HG02885 (cell line): ENCODE measurements around the gene APBA3.
A peak's percentile ranks its signal among the peaks of the same experiment; 100 is the strongest.
"Not testable (repeated sequence)": the region's sequence is repeated elsewhere in the genome, so short reads cannot be mapped to it uniquely, and the experiment has no call there.

ENCODE experiments used
- ATAC-seq: cut with Tn5 transposase; IDR thresholded peaks from one replicate; pipeline ENCODE4 v1.9.1; 2021; ENCODE audit warnings: mild to moderate bottlenecking; ENCODE audit not compliant: unreplicated experiment, poor library complexity

Gene APBA3

DNA sequence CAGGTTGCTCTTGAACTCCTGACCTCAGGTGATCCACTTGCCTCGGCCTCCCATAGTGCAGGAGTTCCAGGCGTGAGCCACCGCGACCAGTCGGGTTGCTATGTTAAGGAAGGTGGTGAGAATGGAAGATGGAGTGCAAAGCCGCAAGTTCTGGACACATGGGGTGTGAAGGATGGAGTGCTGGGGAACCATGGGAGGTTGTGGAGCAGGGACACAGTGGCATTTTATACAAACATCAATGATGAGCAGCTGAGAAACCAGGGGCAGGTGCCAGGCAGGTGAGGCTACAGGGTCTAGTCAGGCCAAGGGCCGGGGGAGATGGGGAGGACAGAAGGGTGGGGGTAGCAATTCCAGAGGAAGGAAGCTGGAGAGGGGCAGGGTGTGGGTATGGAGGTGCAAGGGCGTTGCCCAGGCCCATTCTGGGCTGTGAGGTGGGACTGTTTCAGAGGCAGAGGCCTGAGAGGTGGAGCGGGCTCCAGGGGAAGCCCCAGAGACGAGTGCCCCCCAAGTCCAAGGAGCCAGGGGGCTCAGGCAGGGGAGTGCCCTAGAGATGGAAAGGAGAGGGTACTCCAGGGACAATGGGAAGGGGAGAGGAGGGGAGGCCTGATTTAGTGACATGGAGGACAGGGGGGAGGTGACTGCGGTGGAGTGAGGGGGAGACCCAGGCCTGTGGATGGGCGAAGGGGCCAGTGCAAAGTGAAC is 12.5 kb upstream of the APBA3 start:
- no peak for ATAC-seq

DNA sequence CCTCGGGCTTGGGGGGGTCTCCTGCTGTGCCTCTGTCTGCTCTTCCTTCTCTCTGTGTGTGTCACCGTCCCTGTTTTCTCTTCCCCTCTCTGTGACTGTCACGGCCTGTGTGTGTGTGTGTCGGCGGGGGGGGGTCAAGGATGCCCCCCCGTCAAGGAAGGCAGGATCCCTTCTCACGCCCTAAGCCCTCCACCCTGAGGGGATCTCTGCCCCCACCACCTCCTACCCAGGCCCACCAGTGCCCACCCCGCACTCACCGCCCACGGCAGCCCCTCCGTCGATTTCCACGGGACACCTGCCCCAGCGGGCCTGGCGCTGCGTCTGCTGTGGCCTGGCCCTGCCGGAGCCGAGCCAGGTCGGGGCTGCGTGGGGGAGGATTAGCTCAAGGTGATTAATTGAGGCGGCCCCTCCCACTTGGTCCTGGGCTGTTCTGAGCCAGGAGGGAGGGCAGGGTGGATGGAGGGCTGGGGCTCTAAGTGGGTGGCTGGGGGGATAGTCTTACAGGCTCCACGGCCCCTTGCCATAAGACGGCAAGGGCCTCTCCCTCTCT is 10.5 kb upstream of the APBA3 start, which contains the start of gene RAX2:
RAX2 (minus strand) TSS at position 323 of the 550 bp plus-strand sequence. CDS start 486 bp downstream, outside the sequence.
- no peak for ATAC-seq

DNA sequence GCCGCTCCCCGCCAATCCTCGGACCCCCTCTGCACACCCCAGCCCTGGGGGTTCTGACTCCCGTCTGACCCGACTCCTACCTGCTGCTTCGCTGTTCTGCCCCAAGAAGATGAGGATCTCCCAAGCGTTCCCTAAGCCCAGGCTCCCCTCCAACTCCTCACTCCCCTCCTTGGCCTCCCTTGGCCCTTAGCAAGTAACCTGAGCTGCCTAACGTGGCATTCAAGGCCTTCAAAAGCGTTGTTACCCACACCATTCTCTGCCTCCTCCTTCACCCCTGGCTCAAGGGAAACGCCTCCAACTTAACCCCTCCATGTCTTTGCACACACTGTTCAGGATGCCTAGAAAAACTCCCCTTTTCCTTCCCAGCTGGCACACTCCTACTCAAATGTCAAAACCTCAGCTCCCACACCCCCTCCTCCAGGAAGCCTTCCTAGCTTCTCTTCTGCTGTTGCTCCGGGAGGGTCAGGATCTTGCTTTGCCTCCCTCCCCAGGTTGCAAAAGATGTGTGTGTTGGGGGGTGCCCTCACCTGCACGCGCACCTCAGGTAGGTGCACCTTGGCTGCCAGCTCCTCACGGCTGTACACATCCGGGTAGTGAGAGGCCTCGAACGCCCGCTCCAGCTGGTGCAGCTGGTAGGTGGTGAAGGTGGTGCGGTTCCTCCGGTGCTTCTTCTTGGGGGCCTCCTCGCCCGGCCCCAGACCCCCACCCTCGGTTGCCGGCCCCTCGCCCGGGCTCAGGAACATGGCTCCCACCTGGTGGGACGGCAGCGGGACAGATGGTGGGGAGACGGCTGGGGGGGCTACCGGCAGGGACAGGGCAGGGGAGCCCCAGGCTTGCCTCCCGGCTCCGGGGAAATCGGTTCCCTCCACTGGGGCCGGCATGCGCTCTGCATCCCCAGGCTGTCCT is 9.8 kb upstream of the APBA3 start:
- no peak for ATAC-seq

DNA sequence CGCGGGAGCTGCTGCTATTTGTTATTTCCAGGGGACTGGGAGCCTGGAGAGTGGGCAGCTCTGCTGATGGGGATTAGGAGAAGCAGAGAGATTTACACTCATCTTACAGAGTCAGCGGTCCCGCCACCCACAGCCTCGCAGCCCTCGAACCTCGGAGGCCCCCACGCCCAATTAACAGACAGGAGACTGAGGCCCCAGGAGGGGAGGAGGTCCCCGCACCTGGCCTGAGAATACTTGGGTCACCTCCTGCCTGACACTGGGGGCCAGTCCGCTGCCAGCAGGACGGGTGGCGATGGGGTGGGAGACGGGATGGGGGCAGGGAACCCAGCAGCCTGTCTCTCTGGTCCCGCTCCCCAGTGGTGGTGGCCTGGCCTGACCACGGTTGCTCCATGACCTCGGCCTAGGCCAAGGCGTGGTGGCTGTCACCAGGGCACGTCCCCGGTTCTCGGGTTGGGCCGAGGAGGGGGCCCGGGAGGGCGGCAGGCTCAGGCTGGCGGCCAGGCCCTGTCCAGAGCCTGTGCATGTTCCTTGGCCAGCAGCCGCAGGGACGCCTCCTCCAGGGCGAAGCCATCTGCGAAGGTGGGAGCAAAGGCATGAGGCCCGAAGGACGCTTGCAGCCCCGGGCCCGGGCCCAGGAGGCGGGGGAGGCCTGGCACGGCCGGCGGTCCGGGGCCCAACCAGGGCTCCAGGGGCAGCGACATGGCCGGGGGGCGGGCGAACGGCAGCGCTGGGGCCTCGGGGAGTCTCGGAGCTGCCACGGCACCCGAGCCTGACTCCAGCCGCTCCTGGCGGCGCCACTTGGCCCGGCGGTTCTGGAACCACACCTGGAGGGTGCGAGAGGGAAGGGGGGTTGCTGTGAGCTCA is 8.9 kb upstream of the APBA3 start:
- ATAC-seq: no peak

DNA sequence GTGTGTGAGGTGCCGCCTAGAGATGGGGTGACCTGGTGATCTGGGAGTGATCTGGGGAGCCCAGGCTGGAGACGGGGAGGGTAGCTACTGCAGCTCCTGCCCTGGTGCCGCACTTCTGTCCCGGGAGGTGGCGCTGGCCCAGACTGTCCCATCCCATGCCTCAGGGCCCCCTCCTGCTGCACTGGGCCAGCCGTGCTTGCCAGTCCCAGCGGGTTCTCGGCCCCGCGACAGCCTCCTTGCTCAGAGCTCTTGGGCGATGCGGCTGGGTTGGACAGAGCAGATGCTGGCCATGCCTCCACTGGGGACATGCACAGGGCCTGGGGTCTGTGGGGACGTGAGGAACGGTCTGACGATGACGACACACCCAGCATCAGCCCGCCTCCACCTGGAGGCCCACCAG is 8.0 kb upstream of the APBA3 start:
- no peak for ATAC-seq

DNA sequence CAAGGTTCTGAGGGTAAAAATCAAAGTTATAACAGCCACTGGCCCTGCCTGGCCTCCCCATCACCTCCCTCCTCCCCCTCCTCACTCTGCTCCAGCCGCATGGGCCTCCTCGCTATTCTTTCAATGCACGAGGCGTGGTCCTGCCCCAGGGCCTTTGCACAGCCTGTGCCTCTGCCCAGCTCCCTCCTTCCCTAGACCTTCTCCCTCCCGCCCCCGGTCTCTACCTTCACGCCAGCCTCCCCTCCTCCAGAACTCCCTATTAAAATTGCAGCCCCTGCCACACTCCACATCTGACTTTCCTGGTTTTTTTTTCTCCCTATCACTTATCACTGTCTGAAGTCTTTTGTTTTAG is 7.2 kb upstream of the APBA3 start:
- ATAC-seq: no peak

DNA sequence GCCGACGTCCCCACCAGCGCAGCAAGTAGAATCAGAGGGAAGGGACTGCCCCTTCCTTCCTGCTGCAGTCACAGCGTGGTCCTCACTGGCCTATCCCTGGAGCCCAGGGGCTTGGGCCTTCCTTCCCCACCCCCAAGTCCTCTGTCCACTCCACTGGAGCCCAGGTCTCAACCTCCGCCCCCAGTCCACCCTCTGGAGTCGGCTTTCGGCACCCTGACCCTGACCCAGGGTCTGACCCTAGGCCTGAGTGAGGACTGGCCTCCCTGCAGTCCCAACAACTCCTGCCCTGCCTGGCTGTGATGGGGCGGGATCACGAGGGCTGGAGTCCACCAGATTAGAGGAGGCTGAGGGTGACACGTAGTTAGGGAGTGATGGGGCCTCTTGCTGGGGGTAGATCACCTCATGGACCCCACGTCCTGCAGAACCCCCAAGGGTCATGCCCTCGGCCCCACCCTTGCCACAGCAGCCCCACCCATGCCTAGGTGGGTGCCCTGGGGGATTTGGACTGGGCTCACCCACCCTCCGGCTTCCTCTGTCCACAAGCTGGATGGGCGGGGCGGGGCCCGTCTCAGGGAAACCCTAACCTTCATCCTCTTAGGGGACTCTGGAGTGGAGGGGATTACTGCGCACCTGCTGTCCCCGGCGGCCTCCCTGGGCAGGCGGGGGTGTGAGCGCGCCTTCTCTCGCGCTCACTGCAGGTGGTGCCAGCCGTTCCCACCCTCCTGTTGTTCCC is 6.7 kb upstream of the APBA3 start:
- no peak for ATAC-seq

DNA sequence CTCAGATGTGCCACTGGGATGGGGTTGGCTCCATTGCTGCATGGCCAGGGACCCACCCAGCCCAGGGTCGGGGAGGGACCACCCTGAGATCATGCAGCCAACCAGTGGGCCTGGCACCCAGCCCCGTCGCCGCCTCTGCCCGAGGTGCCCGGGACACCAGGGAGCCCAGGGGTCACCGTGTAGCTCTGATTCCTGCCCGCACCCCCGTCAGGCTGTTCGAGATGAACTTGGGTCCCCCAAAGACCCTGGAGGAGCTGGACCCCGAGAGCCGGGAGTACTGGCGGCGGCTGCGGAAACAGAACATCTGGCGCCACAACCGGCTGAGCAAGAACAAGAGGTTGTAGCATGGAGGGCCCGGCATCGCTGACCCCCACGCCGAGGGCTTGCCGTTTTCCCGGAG is 5.6 kb upstream of the APBA3 start:
- ATAC-seq: no peak

DNA sequence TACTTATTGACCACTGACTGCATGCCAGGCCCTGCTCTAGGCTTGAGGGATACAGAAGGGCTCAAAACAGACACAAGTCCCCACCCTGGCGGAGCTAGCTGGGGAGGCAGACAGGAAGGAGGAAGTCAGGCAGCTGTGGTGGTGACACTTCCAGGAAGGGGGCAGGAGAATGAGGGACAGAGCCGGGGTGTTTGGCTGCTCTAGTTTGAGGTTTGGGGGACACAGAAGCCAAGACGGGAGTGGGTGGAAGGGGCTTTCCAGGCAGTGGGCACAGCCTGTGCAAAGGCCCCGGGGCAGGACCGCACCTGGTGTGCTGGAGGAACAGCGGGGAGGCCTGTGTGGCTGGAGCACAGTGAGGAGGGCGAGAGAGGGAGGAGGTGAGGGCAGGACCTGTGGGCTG is 5.0 kb upstream of the APBA3 start:
- ATAC-seq: no peak

DNA sequence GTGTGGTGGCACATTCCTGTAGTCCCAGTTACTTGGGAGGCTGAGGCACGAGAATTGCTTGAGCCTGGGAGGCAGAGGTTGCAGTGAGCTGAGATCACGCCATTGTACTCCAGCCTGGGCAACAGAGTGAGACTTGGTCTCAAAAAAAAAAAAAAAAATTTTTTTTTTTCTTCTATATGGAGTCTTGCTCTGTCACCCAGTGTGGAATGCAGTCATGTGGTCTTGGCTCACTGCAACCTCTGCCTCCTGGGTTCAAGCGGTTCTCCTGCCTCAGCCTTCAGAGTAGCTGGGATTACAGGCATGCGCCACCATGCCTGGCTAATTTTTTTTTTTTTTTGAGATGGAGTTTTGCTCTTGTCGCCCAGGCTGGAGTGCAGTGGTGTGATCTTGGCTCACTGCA is 4.3 kb upstream of the APBA3 start:
- ATAC-seq: not testable (repeated sequence)

DNA sequence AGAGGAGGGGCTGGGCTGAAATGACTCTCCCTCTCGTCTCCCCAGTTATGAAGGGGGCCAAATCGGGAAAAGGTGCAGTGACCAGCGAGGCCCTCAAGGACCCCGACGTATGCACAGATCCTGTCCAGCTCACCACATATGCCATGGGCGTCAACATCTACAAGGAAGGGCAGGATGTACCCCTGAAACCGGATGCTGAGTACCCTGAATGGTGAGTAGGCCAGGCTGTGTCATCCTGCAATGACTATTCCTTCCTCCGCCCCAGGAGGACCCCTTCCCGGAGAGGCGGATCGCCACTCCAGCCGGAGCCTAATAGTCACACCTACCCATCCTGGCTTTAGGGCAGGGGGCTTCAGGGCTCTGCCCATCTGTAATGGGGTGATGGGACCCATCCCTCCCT is 3.6 kb upstream of the APBA3 start:
- ATAC-seq: no peak

DNA sequence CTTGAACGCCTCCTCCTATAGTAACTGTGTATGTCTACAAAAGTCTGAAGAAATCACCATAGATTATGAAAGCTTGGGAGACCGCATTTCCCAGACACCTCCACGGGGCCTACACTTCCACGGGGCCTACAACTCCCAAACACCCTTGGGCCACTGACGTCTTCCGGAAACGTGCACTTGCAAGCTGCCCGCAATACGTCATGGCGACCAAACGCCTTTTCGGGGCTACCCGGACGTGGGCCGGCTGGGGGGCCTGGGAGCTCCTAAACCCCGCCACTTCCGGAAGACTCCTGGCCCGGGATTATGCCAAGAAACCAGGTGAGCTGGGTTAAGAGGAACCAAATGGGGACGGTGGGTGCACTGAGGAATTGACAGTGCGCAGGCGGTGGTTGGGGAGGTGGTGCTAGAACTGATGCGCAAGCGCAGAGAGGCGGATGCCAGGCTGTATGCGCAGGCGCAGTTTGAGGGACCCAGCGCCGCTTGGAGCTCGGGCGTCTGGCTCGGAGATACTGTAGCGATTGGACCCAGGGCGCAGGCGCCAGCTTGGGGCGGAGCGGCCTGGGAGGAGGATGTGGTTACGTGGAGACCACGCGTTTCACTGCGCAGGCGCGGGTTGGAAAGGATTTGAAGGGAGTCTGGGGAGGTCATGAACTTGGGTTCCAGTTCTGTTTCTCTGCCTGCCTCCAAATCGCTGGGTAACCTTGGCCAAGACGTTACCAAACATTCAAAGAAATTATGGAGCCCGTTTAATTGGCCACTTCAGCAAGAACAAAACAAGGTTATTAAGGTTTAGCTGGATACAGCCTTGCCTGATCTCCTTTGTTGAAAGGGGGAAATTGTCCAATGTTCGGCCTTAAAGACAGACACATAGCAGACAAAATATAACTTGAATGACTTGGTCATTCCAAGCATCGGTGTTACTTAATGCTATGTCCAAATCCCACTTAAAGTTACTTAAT is 1.3 kb upstream of the APBA3 start, which contains the start of gene MRPL54:
MRPL54 (plus strand) TSS at position 182 of the 959 bp plus-strand sequence; CDS start at position 201, 19 bp downstream.
- ATAC-seq: peak; percentile 78

DNA sequence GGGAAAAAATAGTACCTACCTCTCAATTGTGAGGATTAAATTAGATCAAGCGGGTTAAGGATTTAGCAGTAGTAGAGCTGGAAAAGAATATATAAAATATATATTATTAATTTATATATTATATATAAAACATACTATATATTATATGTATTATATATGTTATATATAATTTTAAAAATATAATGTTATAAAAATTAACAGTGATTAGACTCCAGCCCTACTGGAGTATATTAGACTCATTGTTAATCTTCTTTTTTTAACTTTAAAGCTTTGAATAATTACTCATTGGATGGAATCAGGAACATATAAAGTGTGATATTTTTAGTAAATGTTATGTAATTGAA is 610 bp upstream of the APBA3 start:
- no peak for ATAC-seq

DNA sequence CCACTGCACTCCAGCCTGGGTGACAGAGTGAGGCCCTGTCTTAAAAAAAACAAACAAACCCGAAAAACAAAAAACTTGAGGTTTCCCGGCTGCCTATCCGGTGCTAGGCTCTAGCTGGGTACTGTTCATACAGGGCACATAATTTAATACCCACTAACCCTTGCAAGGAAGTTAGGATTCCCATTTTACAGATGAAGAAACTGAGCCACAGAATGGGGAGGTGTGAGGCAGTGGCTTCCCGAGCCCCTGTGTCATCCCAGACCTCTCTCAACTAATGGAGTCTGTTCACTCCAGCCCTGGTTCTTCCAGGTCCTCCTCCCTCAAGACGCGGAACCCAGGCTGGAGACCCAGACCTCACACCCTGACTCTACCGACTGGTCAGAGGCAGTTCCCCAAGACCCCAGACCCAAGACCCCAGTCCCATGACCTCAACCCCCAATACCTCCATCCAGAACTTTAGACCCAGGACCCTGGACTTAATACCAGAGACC is 576 bp downstream of the APBA3 start:
- no peak for ATAC-seq

DNA sequence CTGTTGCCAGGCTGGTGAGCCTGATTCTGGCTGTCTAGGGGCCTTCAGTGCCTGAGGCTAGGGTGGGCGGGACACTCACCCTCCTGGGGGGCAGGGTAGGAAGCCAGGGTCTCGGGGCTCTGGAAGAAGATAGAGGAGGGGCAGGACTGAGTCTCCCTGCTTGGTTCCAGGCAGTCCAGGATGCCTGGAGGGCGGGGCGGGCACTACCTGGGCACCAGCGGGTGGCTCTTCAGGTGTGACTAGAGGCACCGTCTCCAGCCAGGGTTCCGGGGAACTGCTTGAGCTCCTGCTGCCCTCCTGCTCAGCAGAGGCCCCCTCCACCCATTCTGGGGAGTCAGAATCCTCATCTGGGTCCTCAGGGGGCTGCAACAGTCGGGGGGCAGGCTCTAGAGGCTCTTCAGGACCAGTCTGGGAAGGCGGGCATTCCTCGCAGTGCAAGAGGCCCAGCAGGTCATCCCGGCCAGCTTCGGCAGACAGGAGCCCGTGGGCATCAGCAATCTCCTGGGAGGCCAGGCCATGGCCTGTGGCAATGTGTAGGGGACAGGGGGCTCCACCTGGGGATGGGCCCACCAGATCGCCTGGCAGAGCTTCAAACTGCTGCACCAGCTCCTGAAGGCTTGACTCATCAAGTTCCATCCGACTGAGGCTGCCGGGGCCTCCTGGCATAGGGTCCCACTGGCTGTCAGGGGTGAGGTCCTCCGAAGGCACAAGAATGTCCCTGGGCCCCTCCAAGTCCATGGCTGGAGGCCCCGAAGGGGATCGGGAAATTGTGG is 1.8 kb downstream of the APBA3 start:
- ATAC-seq: no peak

DNA sequence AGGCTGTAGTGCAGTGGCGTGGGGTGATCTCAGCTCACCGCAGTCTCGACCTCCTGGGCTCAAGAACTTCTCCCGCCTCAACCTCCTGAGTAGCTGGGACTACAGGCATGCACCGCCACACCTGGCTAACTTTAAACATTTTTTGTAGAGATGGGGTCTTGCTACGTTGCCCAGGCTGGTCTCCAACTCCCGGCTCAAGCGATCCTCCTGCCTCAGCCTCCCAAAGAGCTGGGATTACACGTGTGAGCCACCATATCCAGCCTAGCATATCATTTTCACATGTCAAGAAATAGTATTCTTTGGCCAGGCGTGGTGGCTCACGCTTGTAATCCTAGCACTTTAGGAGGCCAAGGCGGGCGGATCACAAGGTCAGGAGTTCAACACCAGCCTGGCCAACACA is 3.2 kb downstream of the APBA3 start:
- ATAC-seq: not testable (repeated sequence)

DNA sequence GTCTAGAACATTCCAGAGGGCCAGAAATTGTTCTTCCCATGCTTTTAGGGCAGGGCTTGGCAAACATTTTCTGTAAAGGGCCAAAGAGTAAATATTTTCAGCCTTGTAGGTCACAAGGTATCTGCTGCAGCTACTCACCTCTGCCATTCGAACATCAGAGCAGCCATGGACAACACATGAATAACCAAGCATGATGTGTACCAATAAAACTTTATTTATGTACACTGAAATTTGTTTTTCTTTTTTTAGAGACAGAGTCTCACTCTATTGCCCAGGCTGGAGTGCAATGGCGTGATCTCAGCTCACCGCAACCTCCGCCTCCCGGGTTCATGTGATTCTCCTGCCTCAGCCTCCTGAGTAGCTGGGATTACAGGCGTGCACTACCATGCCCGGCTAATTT is 3.8 kb downstream of the APBA3 start:
- ATAC-seq: not testable (repeated sequence)
